ENCODE measurements around the gene ASXL1.

- TF ChIP-seq E2F5 (CRISPR knock-in tag; IDR thresholded peaks at IDR 0.05) (no peak), NFATC4 (CRISPR knock-in tag; IDR thresholded peaks at IDR 0.05) (no peak), CTCF (IDR thresholded peaks at IDR 0.05) (no peak), SOX15 (CRISPR knock-in tag; IDR thresholded peaks at IDR 0.05) (no peak), TEAD4 (CRISPR knock-in tag; IDR thresholded peaks at IDR 0.05) (no peak), ELF4 (CRISPR knock-in tag; IDR thresholded peaks at IDR 0.05; ENCODE audit: low read depth) (no peak), ZNF281 (CRISPR knock-in tag; IDR thresholded peaks at IDR 0.05) (no peak), TP53 (CRISPR knock-in tag; IDR thresholded peaks at IDR 0.05) (no peak), E2F4 (CRISPR knock-in tag; IDR thresholded peaks at IDR 0.05; ENCODE audit: borderline replicate concordance, low read depth) (no peak), AR (CRISPR knock-in tag; IDR thresholded peaks at IDR 0.05) (no peak)
Observed at GRCh38 chr20:32352121-32352720, 5.9 kb upstream of the ASXL1 start.
